HuH-7 (cell line): ENCODE results near the gene NNAT.

Source experiments
- DNase-seq: peaks from one replicate; pipeline ENCODE4 v3.0.0; 2011; ENCODE audit warnings: low spot score

Gene NNAT

DNA sequence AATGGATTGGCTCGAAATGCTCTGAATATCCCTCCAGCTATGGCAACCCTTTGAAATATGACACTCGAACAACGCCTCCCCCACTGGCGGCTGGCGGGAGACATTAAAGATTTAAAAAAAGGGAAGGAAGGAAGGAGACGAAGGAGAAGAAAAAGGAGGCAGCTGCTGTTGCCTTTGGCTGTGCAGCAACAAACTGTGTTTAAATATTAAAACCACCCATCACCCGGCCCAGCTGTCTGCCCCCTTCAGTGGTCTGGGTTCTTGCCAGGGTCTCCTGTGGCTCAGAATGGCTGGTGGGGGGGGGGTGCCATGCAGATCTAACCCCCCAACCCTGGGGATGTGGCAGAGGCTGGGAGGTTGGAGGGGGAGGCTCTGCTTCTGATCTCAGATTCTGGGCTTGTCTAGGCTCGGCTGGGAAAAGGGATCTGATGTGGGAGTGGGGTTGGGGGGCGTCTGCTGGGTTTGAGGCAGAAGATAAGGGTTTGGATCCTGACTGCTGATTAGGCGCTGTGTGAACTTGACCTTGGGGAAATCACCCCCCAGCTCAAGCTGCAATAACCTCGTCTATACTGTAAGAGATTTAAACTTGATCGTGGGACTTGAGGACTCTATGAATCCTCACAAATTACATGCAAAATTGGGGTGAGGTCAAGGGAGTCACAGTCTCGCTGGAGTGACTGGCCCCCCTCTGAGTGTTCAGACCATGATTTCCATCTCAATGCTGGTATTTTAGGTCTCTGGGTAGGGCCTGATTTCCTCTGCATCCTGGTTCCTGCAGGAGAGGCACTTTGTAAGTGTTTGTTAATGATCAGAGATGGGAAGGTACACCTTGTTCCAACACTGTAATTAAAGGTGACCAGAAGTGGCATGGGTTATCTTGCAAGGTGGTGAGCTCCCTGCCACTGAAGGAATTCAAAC, 46.9 kb downstream of the NNAT start:
- no peak for DNase-seq

- DNase-seq, result no peak
Observed at GRCh38 chr20:37570419-37570818, 49.4 kb downstream of the NNAT start.

GRCh38 chr20:37571033-37571432, 50.0 kb downstream of the NNAT start:
- no peak for DNase-seq
